ENCODE results near the gene SERTAD3. TPM values are rescaled to one million over a fixed set of nuclear protein-coding genes. Genes with fewer than 3 reads are reported as not detected.

Gene SERTAD3
- total and polyA plus RNA-seq, 10 of the 15 experiments (the other 5 are each of a cell fraction or from before 2014, with no cell fraction given): 4.2 to 22.4 (median 13.7) TPM

DNA sequence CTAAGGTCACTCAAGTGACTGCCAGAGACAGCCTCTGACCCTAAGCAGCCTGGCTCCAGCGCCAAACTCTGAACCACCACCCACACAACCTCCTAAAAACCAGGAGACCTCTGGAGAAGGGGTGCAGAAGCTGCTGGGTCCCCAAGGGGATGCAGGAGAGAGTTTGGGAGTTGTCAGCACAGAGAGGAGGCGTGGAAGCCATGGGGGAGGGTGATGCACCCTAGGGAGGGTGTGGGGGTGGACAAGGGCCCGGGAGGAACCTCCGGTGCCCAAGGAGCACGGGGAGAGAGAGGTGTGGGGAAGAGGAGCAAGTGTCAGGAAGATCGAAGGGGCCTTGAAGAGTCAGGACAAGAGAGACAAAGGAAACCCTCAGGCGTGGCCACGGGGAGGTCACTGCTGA, 52.0 kb downstream of the SERTAD3 start:
- no peak overlapping the region for H2AFZ ChIP-seq (ENCODE audit: control insufficient read depth, low read depth, low read length)

More for the DNA sequence above, 52.0 kb downstream of the SERTAD3 start:
- H3K9me3 ChIP-seq (replicated peaks; ENCODE audit: control insufficient read depth, insufficient read depth, low read length): no peaks in the 10 kb centered on the region
- TF ChIP-seq KDM1A (IDR thresholded peaks at IDR 0.05; ENCODE audit: borderline replicate concordance) (no peak), ZNF274 (IDR thresholded peaks at IDR 0.05; ENCODE audit: insufficient read depth, insufficient read length) (no peak), IKZF1 (conservative IDR thresholded peaks at IDR 0.05) (no peak), SRF (IDR thresholded peaks at IDR 0.05; ENCODE audit: low read depth in 2 of 2, low read length in 2 of 2) (no peak), WRNIP1 (IDR thresholded peaks at IDR 0.05; ENCODE audit: borderline replicate concordance, low read depth, low read length) (no peak), PAX5 (IDR thresholded peaks at IDR 0.05; ENCODE audit: borderline replicate concordance, low read depth, low read length) (no peak), HDGF (IDR thresholded peaks at IDR 0.05) (no peak), GATAD2B (conservative IDR thresholded peaks at IDR 0.05; ENCODE audit: low read depth) (no peak), STAT1 (conservative IDR thresholded peaks at IDR 0.05) (no peak), RELA (IDR thresholded peaks at IDR 0.05; ENCODE audit: borderline replicate concordance, partially characterized antibody) (no peak), NFIC (IDR thresholded peaks at IDR 0.05; ENCODE audit: low read depth, low read length) (no peak), MEF2A (IDR thresholded peaks at IDR 0.05; ENCODE audit: insufficient read depth, low read depth, low read length) (no peak), FOXK2 (IDR thresholded peaks at IDR 0.05) (no peak)
- TF ChIP-seq, protein P1, sequence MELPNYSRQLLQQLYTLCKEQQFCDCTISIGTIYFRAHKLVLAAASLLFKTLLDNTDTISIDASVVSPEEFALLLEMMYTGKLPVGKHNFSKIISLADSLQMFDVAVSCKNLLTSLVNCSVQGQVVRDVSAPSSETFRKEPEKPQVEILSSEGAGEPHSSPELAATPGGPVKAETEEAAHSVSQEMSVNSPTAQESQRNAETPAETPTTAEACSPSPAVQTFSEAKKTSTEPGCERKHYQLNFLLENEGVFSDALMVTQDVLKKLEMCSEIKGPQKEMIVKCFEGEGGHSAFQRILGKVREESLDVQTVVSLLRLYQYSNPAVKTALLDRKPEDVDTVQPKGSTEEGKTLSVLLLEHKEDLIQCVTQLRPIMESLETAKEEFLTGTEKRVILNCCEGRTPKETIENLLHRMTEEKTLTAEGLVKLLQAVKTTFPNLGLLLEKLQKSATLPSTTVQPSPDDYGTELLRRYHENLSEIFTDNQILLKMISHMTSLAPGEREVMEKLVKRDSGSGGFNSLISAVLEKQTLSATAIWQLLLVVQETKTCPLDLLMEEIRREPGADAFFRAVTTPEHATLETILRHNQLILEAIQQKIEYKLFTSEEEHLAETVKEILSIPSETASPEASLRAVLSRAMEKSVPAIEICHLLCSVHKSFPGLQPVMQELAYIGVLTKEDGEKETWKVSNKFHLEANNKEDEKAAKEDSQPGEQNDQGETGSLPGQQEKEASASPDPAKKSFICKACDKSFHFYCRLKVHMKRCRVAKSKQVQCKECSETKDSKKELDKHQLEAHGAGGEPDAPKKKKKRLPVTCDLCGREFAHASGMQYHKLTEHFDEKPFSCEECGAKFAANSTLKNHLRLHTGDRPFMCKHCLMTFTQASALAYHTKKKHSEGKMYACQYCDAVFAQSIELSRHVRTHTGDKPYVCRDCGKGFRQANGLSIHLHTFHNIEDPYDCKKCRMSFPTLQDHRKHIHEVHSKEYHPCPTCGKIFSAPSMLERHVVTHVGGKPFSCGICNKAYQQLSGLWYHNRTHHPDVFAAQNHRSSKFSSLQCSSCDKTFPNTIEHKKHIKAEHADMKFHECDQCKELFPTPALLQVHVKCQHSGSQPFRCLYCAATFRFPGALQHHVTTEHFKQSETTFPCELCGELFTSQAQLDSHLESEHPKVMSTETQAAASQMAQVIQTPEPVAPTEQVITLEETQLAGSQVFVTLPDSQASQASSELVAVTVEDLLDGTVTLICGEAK (IDR thresholded peaks at IDR 0.05; ENCODE audit: borderline replicate concordance): no peak
- no peak for ATAC-seq
- ChIA-PET CTCF (no interaction called here), SMC1A (ENCODE audit: uncharacterized antibody, unreplicated experiment) (no interaction called here), RAD21 (ENCODE audit: unreplicated experiment) (no interaction called here), POLR2A (no interaction called here)
- intact Hi-C loops (cut with micrococcal nuclease; ENCODE audit: unreplicated experiment): no loop called here
- H3K27ac ChIP-seq (ENCODE audit: control insufficient read depth, insufficient read depth): no peak overlapping the region
- no peaks in the 10 kb centered on the region for H3K36me3 ChIP-seq (ENCODE audit: control insufficient read depth in 2 of 2, insufficient read depth in 2 of 2, low read length in 1 of 2)
- in situ Hi-C loops (cut with MboI): no loop called here
- no peak overlapping the region for H3K9ac ChIP-seq (ENCODE audit: control insufficient read depth, insufficient read depth, low read length)
- no peaks in the 10 kb centered on the region for H3K4me1 ChIP-seq (ENCODE audit: control insufficient read depth, insufficient read depth, low read length)
- 11% methylated on average over 8 of the region's 8 CpGs for WGBS (ENCODE audit: insufficient coverage, insufficient replicate concordance, low lambda C conversion rate, missing lambda C conversion rate)
- BruUV-seq (replicated peaks): no TSS peak
- no peak for DNase-seq (ENCODE audit: low read depth, low spot score)
- H3K4me3 ChIP-seq: no peak overlapping the region
- no peaks in the 10 kb centered on the region for H3K27me3 ChIP-seq (replicated peaks in 1 of 2; ENCODE audit: control insufficient read depth in 2 of 2, insufficient read depth in 2 of 2, low read length in 1 of 2)
- no peaks in the 10 kb centered on the region for H4K20me1 ChIP-seq (ENCODE audit: control insufficient read depth, insufficient read depth)
- H3K79me2 ChIP-seq (ENCODE audit: control insufficient read depth, insufficient read depth, low read length): no peaks in the 10 kb centered on the region
- H3K4me2 ChIP-seq (ENCODE audit: control insufficient read depth, insufficient read depth): no peak overlapping the region
- no peak for FAIRE-seq

Small RNA genes within 50 kb of the gene (small RNA-seq; reads per million reads assigned to genes)
- not detected for gene RF00017

Other genes starting within 250 kb of the SERTAD3 start
Only the 7 nearest of the 13 such genes appear.
- gene C19orf47, start 95.9 kb downstream of the SERTAD3 start, total RNA-seq (2014; rRNA removed): 16.1 and 19.9 TPM in 2 replicates
- gene C19orf47, start 95.9 kb downstream of the SERTAD3 start, total RNA-seq (2014; rRNA removed; fragmentation: Illumina TruSeq; extraction: Trizol): 5.2 and 6.6 TPM in 2 replicates
- gene C19orf47, start 95.9 kb downstream of the SERTAD3 start, total RNA-seq (2021): 29.1 and 30.7 TPM in 2 replicates
- 8.4 and 20.4 TPM in 2 replicates for gene C19orf47, start 95.9 kb downstream of the SERTAD3 start, polyA plus RNA-seq (2011; rRNA removed)
- gene C19orf47, start 95.9 kb downstream of the SERTAD3 start, polyA plus RNA-seq (2014; fragmentation: Illumina TruSeq; extraction: Trizol): 4.5 and 14.4 TPM in 2 replicates
- 1 to 10 TPM in 1 of 2 experiments, under 1 TPM in 1; 0.11 to 2.0 TPM for gene C19orf47, start 95.9 kb downstream of the SERTAD3 start, polyA plus RNA-seq (2014; fragmentation: Nextera tagmentation; extraction: Ambion mirVana)
- gene C19orf47, start 95.9 kb downstream of the SERTAD3 start, polyA plus RNA-seq (2014; rRNA removed): 25.1 and 31.8 TPM in 2 replicates
- 10 to 100 TPM; 25.0 to 26.6 TPM for gene C19orf47, start 95.9 kb downstream of the SERTAD3 start, polyA plus RNA-seq (2016; fragmentation: Nextera tagmentation; extraction: Ambion mirVana)
- gene PLD3, start 95.6 kb downstream of the SERTAD3 start, total RNA-seq (2014; rRNA removed): 111 and 134 TPM in 2 replicates
- 37.3 and 40.1 TPM in 2 replicates for gene PLD3, start 95.6 kb downstream of the SERTAD3 start, total RNA-seq (2014; rRNA removed; fragmentation: Illumina TruSeq; extraction: Trizol)
- 113 and 118 TPM in 2 replicates for gene PLD3, start 95.6 kb downstream of the SERTAD3 start, total RNA-seq (2021)
- gene PLD3, start 95.6 kb downstream of the SERTAD3 start, polyA plus RNA-seq (2011; rRNA removed): 15.4 and 36.4 TPM in 2 replicates
- 11.5 and 47.7 TPM in 2 replicates for gene PLD3, start 95.6 kb downstream of the SERTAD3 start, polyA plus RNA-seq (2014; fragmentation: Illumina TruSeq; extraction: Trizol)
- gene PLD3, start 95.6 kb downstream of the SERTAD3 start, polyA plus RNA-seq (2014; fragmentation: Nextera tagmentation; extraction: Ambion mirVana): 1 to 10 TPM; 1.3 to 2.2 TPM
- 97.7 and 112 TPM in 2 replicates for gene PLD3, start 95.6 kb downstream of the SERTAD3 start, polyA plus RNA-seq (2014; rRNA removed)
- gene PLD3, start 95.6 kb downstream of the SERTAD3 start, polyA plus RNA-seq (2016; fragmentation: Nextera tagmentation; extraction: Ambion mirVana): 100 to 1,000 TPM in 1 of 2 experiments, 10 to 100 TPM in 1; 99.6 to 110 TPM
- gene HIPK4, start 54.2 kb downstream of the SERTAD3 start, total RNA-seq (2014; rRNA removed): not detected in 2 replicates
- not detected in 2 replicates for gene HIPK4, start 54.2 kb downstream of the SERTAD3 start, total RNA-seq (2014; rRNA removed; fragmentation: Illumina TruSeq; extraction: Trizol)
- gene HIPK4, start 54.2 kb downstream of the SERTAD3 start, total RNA-seq (2021): 0.13 TPM in 1 of 2 replicates, not detected in the other
- gene HIPK4, start 54.2 kb downstream of the SERTAD3 start, polyA plus RNA-seq (2011; rRNA removed): not detected in 2 replicates
- gene HIPK4, start 54.2 kb downstream of the SERTAD3 start, polyA plus RNA-seq (2014; fragmentation: Illumina TruSeq; extraction: Trizol): not detected in 2 replicates
- gene HIPK4, start 54.2 kb downstream of the SERTAD3 start, polyA plus RNA-seq (2014; fragmentation: Nextera tagmentation; extraction: Ambion mirVana): not detected
- not detected in 2 replicates for gene HIPK4, start 54.2 kb downstream of the SERTAD3 start, polyA plus RNA-seq (2014; rRNA removed)
- gene HIPK4, start 54.2 kb downstream of the SERTAD3 start, polyA plus RNA-seq (2016; fragmentation: Nextera tagmentation; extraction: Ambion mirVana): under 1 TPM; 0.07 to 0.08 TPM
- 0.98 and 1.1 TPM in 2 replicates for gene PRX, start 31.0 kb downstream of the SERTAD3 start, total RNA-seq (2014; rRNA removed)
- gene PRX, start 31.0 kb downstream of the SERTAD3 start, total RNA-seq (2014; rRNA removed; fragmentation: Illumina TruSeq; extraction: Trizol): 0.54 and 0.69 TPM in 2 replicates
- gene PRX, start 31.0 kb downstream of the SERTAD3 start, total RNA-seq (2021): 1.2 and 1.3 TPM in 2 replicates
- gene PRX, start 31.0 kb downstream of the SERTAD3 start, polyA plus RNA-seq (2011; rRNA removed): 0.45 and 0.71 TPM in 2 replicates
- gene PRX, start 31.0 kb downstream of the SERTAD3 start, polyA plus RNA-seq (2014; fragmentation: Illumina TruSeq; extraction: Trizol): 0.27 and 0.50 TPM in 2 replicates
- gene PRX, start 31.0 kb downstream of the SERTAD3 start, polyA plus RNA-seq (2014; fragmentation: Nextera tagmentation; extraction: Ambion mirVana): under 1 TPM in 1 of 2 experiments, not detected in 1; 0.02 TPM
- gene PRX, start 31.0 kb downstream of the SERTAD3 start, polyA plus RNA-seq (2014; rRNA removed): 1.1 and 1.4 TPM in 2 replicates
- gene PRX, start 31.0 kb downstream of the SERTAD3 start, polyA plus RNA-seq (2016; fragmentation: Nextera tagmentation; extraction: Ambion mirVana): under 1 TPM; 0.12 to 0.29 TPM
- gene SERTAD1, start 18.3 kb downstream of the SERTAD3 start, total RNA-seq (2014; rRNA removed): 12.2 and 12.9 TPM in 2 replicates
- 4.0 and 4.5 TPM in 2 replicates for gene SERTAD1, start 18.3 kb downstream of the SERTAD3 start, total RNA-seq (2014; rRNA removed; fragmentation: Illumina TruSeq; extraction: Trizol)
- gene SERTAD1, start 18.3 kb downstream of the SERTAD3 start, total RNA-seq (2021): 10.4 and 10.7 TPM in 2 replicates
- 3.8 and 6.5 TPM in 2 replicates for gene SERTAD1, start 18.3 kb downstream of the SERTAD3 start, polyA plus RNA-seq (2011; rRNA removed)
- gene SERTAD1, start 18.3 kb downstream of the SERTAD3 start, polyA plus RNA-seq (2014; fragmentation: Illumina TruSeq; extraction: Trizol): 0.89 and 2.6 TPM in 2 replicates
- gene SERTAD1, start 18.3 kb downstream of the SERTAD3 start, polyA plus RNA-seq (2014; fragmentation: Nextera tagmentation; extraction: Ambion mirVana): 1 to 10 TPM in 1 of 2 experiments, under 1 TPM in 1; 0.23 to 1.6 TPM
- gene SERTAD1, start 18.3 kb downstream of the SERTAD3 start, polyA plus RNA-seq (2014; rRNA removed): 9.5 and 12.9 TPM in 2 replicates
- 10 to 100 TPM; 12.5 to 14.2 TPM for gene SERTAD1, start 18.3 kb downstream of the SERTAD3 start, polyA plus RNA-seq (2016; fragmentation: Nextera tagmentation; extraction: Ambion mirVana)
- gene BLVRB, start 21.4 kb upstream of the SERTAD3 start, total RNA-seq (2014; rRNA removed): 47.5 and 48.3 TPM in 2 replicates
- 21.2 and 21.7 TPM in 2 replicates for gene BLVRB, start 21.4 kb upstream of the SERTAD3 start, total RNA-seq (2014; rRNA removed; fragmentation: Illumina TruSeq; extraction: Trizol)
- gene BLVRB, start 21.4 kb upstream of the SERTAD3 start, total RNA-seq (2021): 30.0 and 31.6 TPM in 2 replicates
- 10.9 and 23.9 TPM in 2 replicates for gene BLVRB, start 21.4 kb upstream of the SERTAD3 start, polyA plus RNA-seq (2011; rRNA removed)
- 2.5 and 11.3 TPM in 2 replicates for gene BLVRB, start 21.4 kb upstream of the SERTAD3 start, polyA plus RNA-seq (2014; fragmentation: Illumina TruSeq; extraction: Trizol)
- 10 to 100 TPM in 1 of 2 experiments, 1 to 10 TPM in 1; 6.3 to 16.3 TPM for gene BLVRB, start 21.4 kb upstream of the SERTAD3 start, polyA plus RNA-seq (2014; fragmentation: Nextera tagmentation; extraction: Ambion mirVana)
- gene BLVRB, start 21.4 kb upstream of the SERTAD3 start, polyA plus RNA-seq (2014; rRNA removed): 53.3 and 58.1 TPM in 2 replicates
- 10 to 100 TPM; 38.9 to 42.7 TPM for gene BLVRB, start 21.4 kb upstream of the SERTAD3 start, polyA plus RNA-seq (2016; fragmentation: Nextera tagmentation; extraction: Ambion mirVana)
- gene SPTBN4, start 22.7 kb upstream of the SERTAD3 start, total RNA-seq (2014; rRNA removed): 0.34 and 0.54 TPM in 2 replicates
- gene SPTBN4, start 22.7 kb upstream of the SERTAD3 start, total RNA-seq (2014; rRNA removed; fragmentation: Illumina TruSeq; extraction: Trizol): 0.14 and 0.22 TPM in 2 replicates
- 0.18 and 0.69 TPM in 2 replicates for gene SPTBN4, start 22.7 kb upstream of the SERTAD3 start, total RNA-seq (2021)
- gene SPTBN4, start 22.7 kb upstream of the SERTAD3 start, polyA plus RNA-seq (2011; rRNA removed): 0.46 and 0.57 TPM in 2 replicates
- gene SPTBN4, start 22.7 kb upstream of the SERTAD3 start, polyA plus RNA-seq (2014; fragmentation: Illumina TruSeq; extraction: Trizol): 0.24 TPM in 1 of 2 replicates, not detected in the other
- under 1 TPM in 1 of 2 experiments, not detected in 1; 0.04 TPM for gene SPTBN4, start 22.7 kb upstream of the SERTAD3 start, polyA plus RNA-seq (2014; fragmentation: Nextera tagmentation; extraction: Ambion mirVana)
- 0.50 and 0.56 TPM in 2 replicates for gene SPTBN4, start 22.7 kb upstream of the SERTAD3 start, polyA plus RNA-seq (2014; rRNA removed)
- gene SPTBN4, start 22.7 kb upstream of the SERTAD3 start, polyA plus RNA-seq (2016; fragmentation: Nextera tagmentation; extraction: Ambion mirVana): 1 to 10 TPM in 1 of 2 experiments, under 1 TPM in 1; 0.64 to 1.1 TPM

All from GM12878 (cell line).